HG03571 (cell line): ENCODE results near the gene FAM234B.

Experiments used
- ATAC-seq: cut with Tn5 transposase; IDR thresholded peaks from one replicate; pipeline ENCODE4 v1.9.1; 2021; ENCODE audit not compliant: unreplicated experiment

The FAM234B gene

GRCh38 chr12:13114251-13115052 lies 70.3 kb downstream of the FAM234B start:
- no peak for ATAC-seq

GRCh38 chr12:13116259-13116658 lies 72.1 kb downstream of the FAM234B start:
- no peak for ATAC-seq

GRCh38 chr12:13117029-13117428 lies 72.8 kb downstream of the FAM234B start:
- ATAC-seq: no peak

- ATAC-seq: no peak
These were observed 75.6 kb downstream of the FAM234B start for GRCh38 chr12:13119826-13120225.

GRCh38 chr12:13120413-13120812 lies 76.2 kb downstream of the FAM234B start:
- no peak for ATAC-seq

GRCh38 chr12:13121568-13121967 lies 77.4 kb downstream of the FAM234B start:
- no peak for ATAC-seq

GRCh38 chr12:13124656-13125505 lies 80.7 kb downstream of the FAM234B start:
- ATAC-seq: no peak

- no peak for ATAC-seq
These were observed 81.8 kb downstream of the FAM234B start for GRCh38 chr12:13125996-13126395.

- no peak for ATAC-seq
These were observed 82.3 kb downstream of the FAM234B start for GRCh38 chr12:13126494-13126893.

GRCh38 chr12:13127444-13127843 lies 83.3 kb downstream of the FAM234B start:
- no peak for ATAC-seq

GRCh38 chr12:13128291-13128965 lies 84.2 kb downstream of the FAM234B start:
- no peak for ATAC-seq

- ATAC-seq: no peak
These were observed 86.8 kb downstream of the FAM234B start for GRCh38 chr12:13130981-13131380.
